Measurements from ENCODE around the gene ZBTB25.
A peak's percentile ranks its signal among the peaks of the same experiment; 100 is the strongest.
"Not testable (repeated sequence)": the region's sequence is repeated elsewhere in the genome, so short reads cannot be mapped to it uniquely, and the experiment has no call there.

ZBTB25 gene

DNA sequence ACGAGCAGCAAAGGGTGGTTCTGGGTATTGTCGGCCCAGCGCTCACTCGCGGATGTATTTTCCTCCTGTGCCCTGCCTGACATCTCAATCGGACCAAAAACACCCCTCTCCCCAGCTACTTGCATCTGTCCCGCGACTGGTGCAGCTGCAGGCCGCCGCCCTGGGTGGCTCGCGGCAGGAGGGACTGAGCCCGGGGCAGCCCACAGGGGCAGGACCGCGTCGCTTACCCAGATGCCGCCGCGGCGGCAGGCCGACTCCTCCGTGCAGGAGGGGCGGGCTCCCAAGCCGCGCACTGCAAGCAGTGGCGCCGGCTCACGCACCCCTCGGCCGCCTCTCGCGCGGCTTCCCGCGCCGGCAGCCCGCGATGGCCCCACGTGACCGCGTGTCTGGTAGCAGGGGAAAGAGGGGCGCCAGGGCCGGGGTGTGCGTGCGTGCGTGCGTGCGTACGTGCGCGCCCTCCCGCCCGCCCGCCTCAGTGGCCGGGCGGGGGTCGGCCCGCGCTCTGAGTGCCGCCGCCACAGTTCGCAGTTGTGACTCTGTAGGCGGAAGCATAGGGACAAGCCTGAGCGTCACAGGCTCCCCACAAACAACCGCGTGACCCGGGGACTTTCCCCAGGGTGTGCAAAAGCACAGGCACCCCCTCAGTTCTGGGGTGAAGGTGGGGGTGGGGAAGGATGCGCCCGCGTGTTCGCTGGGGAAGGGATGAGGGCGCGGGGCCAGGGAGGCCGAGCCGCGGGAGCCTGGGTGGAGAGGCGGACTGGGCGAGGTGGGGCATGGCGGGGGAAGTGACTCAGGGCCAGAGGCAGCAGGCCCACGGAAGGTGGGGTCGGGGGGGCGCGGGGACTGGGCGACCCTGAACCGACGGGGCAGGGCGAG, at the start of gene ZBTB25:
Gene ZBTB25 (minus strand): TSS at position 405 of the 876 bp plus-strand sequence. CDS start 13,305 bp downstream, outside the sequence.
- DNase-seq (ENCODE audit: low spot score), result peak; percentile 92

- no peak for DNase-seq (ENCODE audit: low spot score)
These were observed 47.1 kb upstream of the ZBTB25 start for GRCh38 chr14:64550621-64551333.

- DNase-seq (ENCODE audit: low spot score), result no peak
These were observed 46.4 kb upstream of the ZBTB25 start, which contains the start of gene PPP1R36 for GRCh38 chr14:64549791-64550620. Gene PPP1R36, plus strand, starts transcription at chr14:64549961. Its CDS starts 37 bp downstream, at chr14:64549998.

GRCh38 chr14:64549016-64549415, 45.4 kb upstream of the ZBTB25 start:
- no peak for DNase-seq (ENCODE audit: low spot score)

- no peak for DNase-seq (ENCODE audit: low spot score)
These were observed 41.1 kb upstream of the ZBTB25 start for GRCh38 chr14:64544607-64545312.

GRCh38 chr14:64542836-64543201, 39.2 kb upstream of the ZBTB25 start:
- no peak for DNase-seq (ENCODE audit: low spot score)

GRCh38 chr14:64541972-64542835, 38.6 kb upstream of the ZBTB25 start:
- no peak for DNase-seq (ENCODE audit: low spot score)

DNA sequence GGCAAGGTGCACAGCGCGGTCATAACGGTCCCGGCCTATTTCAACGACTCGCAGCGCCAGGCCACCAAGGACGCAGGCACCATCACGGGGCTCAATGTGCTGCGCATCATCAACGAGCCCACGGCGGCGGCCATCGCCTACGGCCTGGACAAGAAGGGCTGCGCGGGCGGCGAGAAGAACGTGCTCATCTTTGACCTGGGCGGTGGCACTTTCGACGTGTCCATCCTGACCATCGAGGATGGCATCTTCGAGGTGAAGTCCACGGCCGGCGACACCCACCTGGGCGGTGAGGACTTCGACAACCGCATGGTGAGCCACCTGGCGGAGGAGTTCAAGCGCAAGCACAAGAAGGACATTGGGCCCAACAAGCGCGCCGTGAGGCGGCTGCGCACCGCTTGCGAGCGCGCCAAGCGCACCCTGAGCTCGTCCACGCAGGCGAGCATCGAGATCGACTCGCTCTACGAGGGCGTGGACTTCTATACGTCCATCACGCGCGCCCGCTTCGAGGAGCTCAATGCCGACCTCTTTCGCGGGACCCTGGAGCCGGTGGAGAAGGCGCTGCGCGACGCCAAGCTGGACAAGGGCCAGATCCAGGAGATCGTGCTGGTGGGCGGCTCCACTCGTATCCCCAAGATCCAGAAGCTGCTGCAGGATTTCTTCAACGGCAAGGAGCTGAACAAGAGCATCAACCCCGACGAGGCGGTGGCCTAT, 37.8 kb upstream of the ZBTB25 start:
- DNase-seq (ENCODE audit: low spot score), result no peak

GRCh38 chr14:64540208-64541202, 36.9 kb upstream of the ZBTB25 start, which contains the start of gene HSPA2:
Gene HSPA2, plus strand, starts transcription at chr14:64540741. Its CDS starts 109 bp downstream, at chr14:64540850.
- DNase-seq (ENCODE audit: low spot score), result no peak

DNA sequence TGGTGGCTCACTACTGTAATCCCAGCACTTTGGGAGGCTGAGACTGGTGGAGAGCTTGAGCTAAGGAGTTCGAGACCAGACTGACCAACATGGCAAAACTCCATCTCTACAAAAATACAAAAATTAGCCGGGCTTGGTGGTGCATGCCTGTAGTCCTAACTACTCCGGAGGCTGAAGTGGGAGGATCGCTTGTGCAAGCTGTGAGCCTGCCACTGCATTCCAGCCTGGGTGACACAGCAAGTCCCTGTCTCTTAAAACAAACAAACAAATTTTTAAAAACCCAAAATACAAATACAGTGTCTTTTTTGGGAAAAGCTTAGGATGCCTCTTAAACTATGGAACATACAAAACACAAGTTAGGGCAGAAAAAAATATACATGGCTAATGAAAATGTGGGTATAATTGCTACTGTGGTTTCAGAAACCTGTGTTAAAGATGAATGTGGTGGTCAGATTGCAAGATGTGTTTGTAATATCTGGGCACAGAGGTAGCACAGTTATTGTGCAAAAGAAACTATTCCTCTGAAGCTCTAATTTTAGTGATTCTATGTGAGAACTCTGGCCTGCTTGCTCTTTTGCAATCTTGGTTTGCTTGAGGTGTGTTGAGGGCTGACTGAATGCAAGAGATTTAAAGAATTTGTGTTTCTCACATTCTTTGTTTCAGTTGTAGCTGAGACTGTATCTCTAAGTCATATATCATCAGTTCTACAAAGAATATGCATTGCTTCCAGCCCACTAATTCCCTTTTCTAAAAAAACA, 33.0 kb upstream of the ZBTB25 start:
- DNase-seq (ENCODE audit: low spot score), result no peak

DNA sequence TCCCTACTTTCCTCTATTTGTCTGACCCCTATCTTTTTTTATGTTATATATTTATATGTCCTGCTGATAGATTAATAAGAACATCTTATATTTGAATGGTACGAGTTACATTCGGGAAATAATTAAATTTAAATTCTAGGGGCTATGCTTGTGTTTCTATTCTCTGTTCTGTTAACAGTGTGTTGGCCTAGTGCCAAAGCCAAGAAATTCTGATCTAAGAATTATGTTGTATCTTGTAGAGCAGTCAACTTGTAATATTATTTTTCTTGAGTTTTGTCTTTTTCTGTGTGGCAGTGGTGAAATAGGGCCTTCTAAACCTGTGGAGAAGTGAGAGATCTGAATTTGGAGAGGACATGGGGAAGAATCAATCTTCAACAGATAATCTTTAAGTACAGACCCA, 27.9 kb upstream of the ZBTB25 start:
- no peak for DNase-seq (ENCODE audit: low spot score)

DNA sequence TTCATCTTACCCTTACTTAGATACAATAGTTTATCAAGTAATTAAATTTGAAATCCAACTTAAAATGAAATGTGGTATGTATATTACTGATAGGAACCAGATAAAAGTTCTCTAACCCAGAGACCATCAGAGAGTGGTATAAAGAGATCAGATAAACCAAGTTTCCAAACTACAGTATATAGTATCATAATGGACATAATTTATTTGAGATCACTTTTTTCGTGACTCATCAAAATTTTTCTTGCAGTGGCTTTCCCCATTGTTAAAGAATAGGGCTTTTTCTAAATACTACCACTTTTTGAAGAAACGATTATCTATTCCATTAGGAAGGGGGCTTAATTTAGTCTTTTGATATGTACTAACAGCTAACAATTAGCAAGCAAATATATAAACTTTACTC, 21.7 kb upstream of the ZBTB25 start:
- DNase-seq (ENCODE audit: low spot score), result no peak

GRCh38 chr14:64522591-64523355, 19.1 kb upstream of the ZBTB25 start:
- no peak for DNase-seq (ENCODE audit: low spot score)

GRCh38 chr14:64520699-64521098, 17.1 kb upstream of the ZBTB25 start:
- no peak for DNase-seq (ENCODE audit: low spot score)

DNA sequence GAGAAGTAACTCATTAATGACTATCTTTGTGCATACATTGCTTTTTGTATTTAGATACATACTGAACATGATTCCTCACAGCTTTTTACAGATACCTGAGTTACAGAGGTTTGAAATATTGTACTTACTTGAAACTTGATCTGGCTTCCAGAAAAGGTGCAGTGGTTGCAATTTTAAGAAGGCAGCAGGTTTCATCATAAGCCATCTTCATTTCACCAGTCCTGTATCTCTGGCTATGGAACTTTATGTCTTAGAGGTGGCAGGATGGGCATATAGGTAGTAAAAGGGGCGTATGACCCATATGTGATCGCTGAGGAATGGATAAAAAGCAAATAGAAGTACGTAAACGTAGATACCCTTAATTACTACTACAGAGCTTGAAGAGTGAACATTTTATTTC, 14.6 kb upstream of the ZBTB25 start:
- no peak for DNase-seq (ENCODE audit: low spot score)

DNA sequence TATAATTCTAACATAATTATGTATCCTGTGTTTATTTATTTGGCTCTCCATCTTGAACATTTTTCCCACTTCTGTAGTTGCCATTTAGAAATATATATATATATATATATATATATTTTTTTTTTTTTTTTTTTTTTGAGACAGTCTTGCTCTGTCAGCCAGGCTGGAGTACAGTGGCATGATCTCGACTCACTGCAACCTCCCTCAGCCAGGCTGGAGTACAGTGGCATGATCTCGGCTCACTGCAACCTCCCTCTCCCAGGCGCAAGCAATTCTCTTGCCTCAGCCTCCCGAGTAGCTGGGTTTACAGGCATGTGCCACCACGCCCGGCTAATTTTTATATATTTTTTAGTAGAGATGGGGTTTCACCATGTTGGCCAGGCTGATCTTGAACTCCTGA, 14.0 kb upstream of the ZBTB25 start:
- DNase-seq (ENCODE audit: low spot score), result not testable (repeated sequence)

DNA sequence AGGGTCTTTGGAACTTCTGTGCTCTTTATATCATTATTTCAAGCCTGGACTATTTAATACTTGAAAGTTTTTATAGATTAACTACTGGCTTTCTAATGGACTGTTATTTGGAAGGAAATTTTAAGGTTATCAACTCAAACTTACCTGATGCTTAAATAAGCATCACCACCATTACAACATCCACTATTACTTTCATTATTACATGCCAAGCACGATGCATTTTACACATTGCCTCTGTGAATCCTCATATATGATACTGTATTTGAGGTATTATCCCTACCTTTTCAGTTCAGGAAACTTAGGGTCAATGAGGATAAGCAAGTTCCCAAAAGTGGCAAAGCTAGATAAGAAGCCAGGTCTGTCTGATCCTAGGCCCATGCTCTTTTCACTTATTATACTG, 13.3 kb upstream of the ZBTB25 start:
- no peak for DNase-seq (ENCODE audit: low spot score)

Data from RKO (cell line).